KOPT-K1 (cell line): Measurements from ENCODE around the gene MT1B.

Experiments used
- H3K27ac ChIP-seq: fragments of 200-600 bp; sonication (generic); 2 replicates; pipeline ENCODE4 v1.5.1; 2016; ENCODE audit warnings: antibody characterized with exemption, mild to moderate bottlenecking, low read depth, low read length; ENCODE audit not compliant: poor library complexity, severe bottlenecking
- H3K36me3 ChIP-seq: fragments of 200-600 bp; sonication (generic); 2 replicates; pipeline ENCODE4 v1.5.1; 2017; ENCODE audit warnings: antibody characterized with exemption, mild to moderate bottlenecking, low read length, moderate library complexity; ENCODE audit not compliant: insufficient read depth
- H3K9me3 ChIP-seq: fragments of 200-600 bp; sonication (generic); 2 replicates; pipeline ENCODE4 v1.5.1; 2017; ENCODE audit warnings: antibody characterized with exemption, low read length, mild to moderate bottlenecking; ENCODE audit not compliant: insufficient read depth, poor library complexity, severe bottlenecking

MT1B gene

GRCh38 chr16:56628486-56629350 lies 23.0 kb upstream of the MT1B start:
- Histone ChIP-seq H3K27ac (no peak overlapping the region), H3K36me3 (no peaks in the 10 kb centered on the region), H3K9me3 (no peaks in the 10 kb centered on the region)

DNA sequence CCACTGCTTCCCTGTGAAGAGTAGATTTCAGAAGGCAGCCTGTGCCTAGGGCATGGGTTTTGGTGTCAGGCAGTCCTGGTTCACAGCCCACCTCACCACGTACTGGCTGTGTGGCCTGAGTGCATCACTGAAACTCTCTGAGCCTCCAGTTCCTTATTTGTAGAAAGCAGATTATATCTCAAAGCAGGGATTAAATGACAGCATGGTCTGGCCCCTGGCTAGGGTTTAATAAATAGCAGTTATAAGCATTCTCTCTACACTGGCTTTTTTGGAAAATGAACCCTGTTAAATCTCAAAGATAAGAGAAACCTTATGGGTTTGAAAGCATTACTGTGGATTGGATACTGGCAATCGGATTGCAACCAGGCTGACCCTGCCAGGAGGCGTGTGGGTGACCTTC lies 22.2 kb upstream of the MT1B start:
- Histone ChIP-seq H3K36me3 (no peaks in the 10 kb centered on the region), H3K9me3 (no peaks in the 10 kb centered on the region), H3K27ac (no peak overlapping the region)

GRCh38 chr16:56630134-56630533 lies 21.6 kb upstream of the MT1B start:
- H3K9me3 ChIP-seq, result no peaks in the 10 kb centered on the region
- H3K36me3 ChIP-seq, result no peaks in the 10 kb centered on the region
- no peak overlapping the region for H3K27ac ChIP-seq

- Histone ChIP-seq H3K36me3 (no peaks in the 10 kb centered on the region), H3K9me3 (no peaks in the 10 kb centered on the region), H3K27ac (no peak overlapping the region)
Observed at GRCh38 chr16:56631197-56631596, 20.5 kb upstream of the MT1B start.

GRCh38 chr16:56631832-56632155 lies 19.9 kb upstream of the MT1B start:
- Histone ChIP-seq H3K27ac (no peak overlapping the region), H3K36me3 (no peaks in the 10 kb centered on the region), H3K9me3 (no peaks in the 10 kb centered on the region)

GRCh38 chr16:56632156-56632847 lies 19.4 kb upstream of the MT1B start, which contains the start of gene MT1M:
TSS of gene MT1M (plus strand) at chr16:56632659. CDS start at chr16:56632732, 73 bp downstream.
- no peaks in the 10 kb centered on the region for H3K36me3 ChIP-seq
- H3K27ac ChIP-seq, result no peak within 1 kb of the TSS
- H3K9me3 ChIP-seq, result no peaks in the 10 kb centered on the region

DNA sequence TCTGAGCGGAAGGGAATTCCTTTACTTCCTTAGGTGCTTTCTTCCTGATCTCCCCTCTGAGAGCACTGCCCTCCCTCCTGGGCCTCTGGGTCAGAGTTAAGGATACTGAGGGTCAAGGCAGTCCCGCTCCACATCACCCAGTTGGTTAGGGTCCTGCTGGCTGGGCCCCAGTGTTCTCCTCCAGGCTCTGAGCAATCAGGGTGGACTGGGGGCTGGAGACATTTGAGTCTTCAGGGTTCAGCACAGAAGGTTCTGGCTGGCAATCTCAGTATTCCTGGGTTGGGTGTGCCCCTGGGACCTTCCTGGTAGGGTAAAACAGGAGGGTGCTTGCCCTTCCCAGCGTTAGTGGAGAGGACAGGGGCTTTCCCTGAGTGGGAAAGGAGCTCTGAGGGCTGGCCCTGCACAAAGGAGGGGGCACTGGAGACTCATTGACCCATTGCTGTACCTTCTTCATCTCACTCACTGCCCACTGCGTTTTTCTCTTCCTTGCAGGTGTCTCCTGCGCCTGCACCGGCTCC lies 18.8 kb upstream of the MT1B start:
- no peaks in the 10 kb centered on the region for H3K9me3 ChIP-seq
- H3K36me3 ChIP-seq, result no peaks in the 10 kb centered on the region
- no peak overlapping the region for H3K27ac ChIP-seq

DNA sequence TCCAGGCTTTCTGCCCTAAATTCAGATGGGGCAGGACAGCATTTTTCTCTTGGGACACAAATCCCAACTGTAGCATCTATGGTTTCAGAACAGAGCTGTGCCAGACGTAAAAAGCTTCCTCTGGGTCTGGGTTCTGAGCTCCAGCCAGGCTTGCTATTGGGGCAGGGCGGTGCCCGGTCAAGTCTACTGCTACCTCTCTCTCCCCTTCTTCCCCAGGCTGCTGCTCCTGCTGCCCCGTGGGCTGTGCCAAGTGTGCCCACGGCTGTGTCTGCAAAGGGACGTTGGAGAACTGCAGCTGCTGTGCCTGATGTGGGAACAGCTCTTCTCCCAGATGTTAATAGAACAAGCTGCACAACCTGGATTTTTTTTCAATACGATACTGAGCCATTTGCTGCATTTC lies 18.2 kb upstream of the MT1B start:
- no peaks in the 10 kb centered on the region for H3K9me3 ChIP-seq
- no peak overlapping the region for H3K27ac ChIP-seq
- H3K36me3 ChIP-seq, result no peaks in the 10 kb centered on the region

- Histone ChIP-seq H3K36me3 (no peaks in the 10 kb centered on the region), H3K27ac (no peak overlapping the region), H3K9me3 (no peaks in the 10 kb centered on the region)
Observed at GRCh38 chr16:56634715-56635440, 16.8 kb upstream of the MT1B start.

GRCh38 chr16:56635441-56635967 lies 16.2 kb upstream of the MT1B start:
- H3K27ac ChIP-seq, result no peak overlapping the region
- no peaks in the 10 kb centered on the region for H3K36me3 ChIP-seq
- H3K9me3 ChIP-seq, result no peaks in the 10 kb centered on the region

- Histone ChIP-seq H3K36me3 (no peaks in the 10 kb centered on the region), H3K9me3 (no peaks in the 10 kb centered on the region), H3K27ac (no peak overlapping the region)
Observed at GRCh38 chr16:56636616-56637413, 14.9 kb upstream of the MT1B start.

- Histone ChIP-seq H3K27ac (no peak within 1 kb of the TSS), H3K36me3 (no peaks in the 10 kb centered on the region), H3K9me3 (no peaks in the 10 kb centered on the region)
Observed at GRCh38 chr16:56637814-56638750, 13.6 kb upstream of the MT1B start, which contains the start of gene MT1A. TSS of gene MT1A (plus strand) at chr16:56638666. CDS start at chr16:56638739, 73 bp downstream.

- H3K27ac ChIP-seq, result no peak overlapping the region
- H3K9me3 ChIP-seq, result no peaks in the 10 kb centered on the region
- no peaks in the 10 kb centered on the region for H3K36me3 ChIP-seq
Observed at GRCh38 chr16:56639045-56639444, 12.6 kb upstream of the MT1B start.
